ENCODE results near the gene AOPEP.

The AOPEP gene

DNA sequence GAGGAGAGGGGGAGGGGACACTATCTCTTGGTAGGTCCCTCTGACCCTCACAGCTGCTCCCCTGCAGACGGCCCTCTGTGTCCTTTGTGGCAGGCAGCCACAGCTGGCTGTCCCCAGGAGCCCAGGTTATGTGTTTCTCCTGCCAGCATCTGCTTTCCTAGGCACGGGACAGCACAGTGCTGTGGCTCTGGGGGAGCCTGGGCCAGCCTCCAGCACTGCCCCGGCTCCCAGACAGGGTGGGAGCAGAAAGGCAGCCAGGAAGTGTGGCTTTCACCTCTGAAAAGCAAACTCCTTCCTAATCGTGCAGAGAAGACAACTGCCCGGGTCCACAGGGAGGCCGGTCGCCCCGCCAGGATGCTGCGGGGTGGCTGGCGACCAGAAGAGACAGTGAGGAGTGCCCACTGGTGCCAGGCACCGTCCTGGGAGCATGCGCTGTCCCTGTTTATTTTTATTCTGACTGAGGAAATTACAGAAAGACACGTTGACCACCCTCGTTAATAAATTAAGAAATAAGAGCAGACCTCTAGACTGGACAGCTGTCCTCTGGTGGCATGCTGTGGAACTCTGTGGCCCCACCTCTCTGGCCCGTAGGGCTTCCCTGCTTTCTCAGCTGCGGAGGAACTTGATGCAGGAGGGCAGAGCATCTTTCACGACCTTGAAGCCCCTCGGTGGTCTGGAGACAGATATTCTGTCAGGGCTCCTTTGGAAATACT, 350.7 kb downstream of the AOPEP start:
- no peak for DNase-seq

DNA sequence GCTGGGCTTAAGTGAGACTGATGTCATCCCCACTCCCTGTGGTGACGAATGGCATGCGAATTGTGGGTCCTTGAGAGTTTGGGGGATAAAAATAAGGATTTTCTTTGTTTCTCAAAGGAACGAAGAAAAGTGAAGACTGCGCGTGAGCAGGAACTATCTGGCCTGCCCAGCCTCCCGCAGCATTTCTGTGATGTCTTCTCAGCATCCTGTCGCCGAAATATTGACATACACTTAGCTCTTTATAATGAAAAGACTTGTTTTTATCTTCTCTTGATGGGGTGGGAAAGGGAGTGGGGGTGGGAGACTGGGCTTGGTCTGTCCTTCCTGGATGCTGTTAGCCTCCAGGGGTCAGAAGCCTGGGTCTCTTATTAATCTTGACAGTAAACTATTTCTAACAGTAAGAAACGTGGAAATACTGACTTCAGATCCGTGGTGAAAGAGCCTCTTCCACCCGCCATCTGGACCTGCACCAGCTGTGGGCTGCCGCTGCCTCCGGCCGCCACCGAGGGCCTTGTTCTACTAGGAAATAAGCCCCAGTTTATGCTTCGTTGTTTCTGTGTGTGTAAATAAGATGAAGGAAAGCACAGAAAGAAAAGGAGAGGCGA, 351.4 kb downstream of the AOPEP start:
- no peak for DNase-seq

DNA sequence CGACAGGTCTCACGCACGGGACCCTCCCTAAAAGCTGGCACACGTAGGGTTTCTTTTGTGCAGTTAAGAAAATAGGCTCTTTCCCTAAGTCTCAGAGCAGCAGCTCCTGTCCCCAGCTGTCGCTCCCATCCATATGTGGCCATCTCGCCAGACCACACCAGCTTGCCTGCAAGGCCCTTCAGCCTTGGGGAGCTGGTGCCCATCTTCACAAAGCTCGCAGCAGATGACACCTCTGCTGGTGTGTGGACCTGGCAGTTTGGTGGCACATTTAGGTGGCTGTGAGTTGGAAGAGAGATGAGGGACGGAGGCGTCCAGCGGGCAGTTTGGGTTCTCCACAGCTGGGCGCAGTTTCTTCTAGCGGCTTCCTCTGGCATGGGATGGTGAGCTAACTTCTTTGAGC, 352.0 kb downstream of the AOPEP start:
- DNase-seq, result no peak

DNA sequence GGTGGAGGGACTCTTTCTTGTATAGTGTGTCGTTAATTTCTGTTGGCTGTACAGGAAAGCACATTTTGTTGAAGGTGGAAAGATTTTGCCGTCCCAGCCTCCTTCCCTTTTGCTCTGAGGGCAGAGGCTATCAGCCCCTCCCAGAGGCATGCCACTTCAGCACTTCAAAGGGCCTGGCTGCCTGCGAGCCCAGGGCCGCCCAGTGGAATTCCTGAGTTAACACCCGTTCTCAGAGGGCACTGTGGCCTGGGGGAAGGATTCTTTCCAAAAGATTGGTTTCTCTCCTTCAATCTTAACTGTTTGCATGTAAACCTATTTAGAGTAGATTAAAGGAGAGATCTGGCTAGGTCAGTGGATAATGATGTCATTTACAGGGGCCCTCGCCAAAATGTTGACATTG, 352.4 kb downstream of the AOPEP start:
- DNase-seq, result no peak

DNA sequence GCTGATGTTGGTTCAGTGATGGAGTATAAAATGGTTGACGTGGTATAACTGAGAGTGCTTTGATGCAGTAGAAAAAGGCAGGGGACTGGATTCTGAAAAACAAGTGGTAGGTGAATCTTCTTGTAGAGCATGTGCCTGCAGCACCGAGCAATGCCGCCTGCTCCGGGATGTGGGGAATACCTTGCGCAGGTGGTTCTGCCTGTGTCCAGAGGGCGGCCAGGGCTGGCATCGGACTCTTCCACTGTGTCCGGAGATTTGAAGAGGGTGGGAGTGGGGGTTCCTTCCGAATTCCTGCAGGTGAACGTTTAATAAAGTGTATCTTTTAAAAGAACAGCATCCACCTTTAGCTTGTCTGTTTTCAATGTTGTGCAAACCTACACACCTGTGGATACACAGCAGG, 353.0 kb downstream of the AOPEP start:
- no peak for DNase-seq

DNA sequence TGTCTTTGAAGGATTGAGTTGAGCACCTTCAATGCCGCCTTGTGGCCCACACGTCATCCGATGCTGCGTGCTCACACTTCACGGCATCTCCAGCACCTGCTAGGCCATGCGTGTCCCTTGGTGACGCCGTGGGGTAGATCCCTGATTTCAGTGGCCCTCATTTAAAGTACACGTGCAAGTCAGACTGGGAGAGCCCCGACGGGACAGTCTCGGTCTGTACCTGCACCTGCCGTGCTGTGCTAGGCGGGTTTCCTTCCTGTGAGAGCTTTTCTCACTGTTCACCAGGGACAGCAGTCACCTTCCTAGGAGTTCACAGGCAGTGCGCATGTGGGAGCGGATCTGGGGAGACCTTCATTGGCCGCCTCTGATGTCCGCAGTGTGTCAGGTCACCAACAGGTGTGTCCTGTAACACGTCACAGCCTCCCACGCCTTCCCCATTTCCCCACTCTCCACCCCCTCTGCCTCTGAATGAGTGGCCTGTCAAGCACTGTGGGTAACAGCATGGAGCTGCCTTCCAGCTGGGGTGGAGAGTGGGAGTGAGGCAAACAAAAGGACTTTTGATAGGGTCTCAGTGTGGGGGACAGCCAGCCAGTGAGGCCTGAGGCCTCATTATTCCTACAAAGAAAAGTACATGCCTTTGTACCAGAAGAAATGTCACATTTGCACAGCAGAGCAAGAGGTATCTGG, 354.6 kb downstream of the AOPEP start:
- no peak for DNase-seq

DNA sequence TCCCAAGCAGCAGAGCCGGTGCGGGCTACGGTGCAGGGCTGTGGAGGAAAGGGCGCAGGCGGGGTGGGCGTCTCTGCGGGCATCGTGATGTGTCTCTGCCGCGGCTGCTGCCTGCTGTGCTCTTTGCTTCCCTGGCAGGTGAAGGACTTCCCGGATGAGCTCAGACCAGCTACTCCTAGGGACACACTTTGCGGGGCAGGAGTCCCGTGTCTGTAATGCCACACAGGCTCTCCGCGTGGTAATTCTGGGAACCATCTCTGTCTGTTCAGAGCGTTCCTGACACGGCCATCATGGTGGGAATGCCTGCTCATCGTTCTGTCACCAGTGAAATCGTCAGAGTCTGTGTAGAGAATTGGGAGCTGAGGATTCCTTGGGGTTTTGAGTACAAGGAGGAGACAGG, 355.5 kb downstream of the AOPEP start:
- DNase-seq, result no peak

DNA sequence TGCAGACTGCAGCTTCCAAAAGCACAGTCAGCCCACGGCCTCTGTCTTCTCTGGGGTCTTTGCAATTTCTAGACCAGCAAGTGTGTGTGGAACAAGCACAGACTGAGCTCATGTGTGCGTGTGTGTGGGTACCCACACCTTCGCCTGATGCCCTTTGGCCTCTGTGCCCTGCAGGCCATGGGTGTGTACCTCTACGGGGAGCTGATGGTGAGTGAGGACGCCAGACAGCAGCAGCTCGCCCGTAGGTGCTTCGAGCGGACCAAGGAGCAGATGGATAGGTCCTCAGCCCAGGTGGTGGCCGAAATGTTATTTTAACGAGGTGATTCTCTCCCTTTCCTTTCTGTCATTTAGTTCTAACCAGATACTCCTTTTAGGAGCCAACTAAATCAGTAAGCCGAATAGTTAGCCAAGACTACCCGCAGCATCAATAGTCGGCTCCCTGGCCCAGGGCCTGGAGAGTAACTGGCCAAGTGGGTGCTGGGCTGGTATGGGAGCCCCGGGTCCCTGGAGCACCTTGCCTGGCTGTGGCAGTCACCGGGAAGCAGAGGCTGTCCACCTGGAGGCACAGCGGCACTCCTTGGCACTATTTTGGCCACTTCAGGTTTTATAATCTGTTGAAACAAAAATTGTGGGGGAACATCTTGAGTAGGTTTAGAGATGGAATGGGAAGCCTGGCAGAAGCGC, 356.0 kb downstream of the AOPEP start:
- DNase-seq, result no peak

DNA sequence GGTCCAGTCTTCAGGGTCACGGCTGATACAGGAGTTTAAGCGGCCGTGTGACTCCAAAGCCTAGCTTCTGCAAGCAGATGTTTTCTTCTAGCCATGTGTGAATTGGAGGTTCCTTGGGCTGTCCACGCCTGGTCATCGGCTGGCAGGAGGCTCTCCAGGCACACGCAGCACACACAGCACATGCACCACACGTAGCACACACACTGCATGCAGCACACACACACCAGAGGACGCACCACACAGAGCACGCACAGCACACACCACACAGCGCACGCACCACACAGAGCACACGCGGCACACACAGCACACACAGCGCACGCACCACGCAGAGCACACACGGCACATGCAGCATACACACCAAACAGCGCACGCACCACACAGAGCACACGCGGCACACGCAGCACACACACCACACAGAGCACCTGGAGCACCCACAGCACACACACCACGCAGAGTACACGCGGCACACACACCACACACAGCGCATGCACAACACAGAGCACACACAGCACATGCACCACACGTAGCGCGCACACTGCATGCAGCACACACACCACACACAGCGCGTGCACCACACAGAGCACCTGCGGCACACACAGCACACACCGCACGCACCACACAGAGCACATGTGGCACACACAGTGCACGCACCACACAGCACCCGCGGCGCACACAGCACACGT, 356.7 kb downstream of the AOPEP start:
- no peak for DNase-seq

DNA sequence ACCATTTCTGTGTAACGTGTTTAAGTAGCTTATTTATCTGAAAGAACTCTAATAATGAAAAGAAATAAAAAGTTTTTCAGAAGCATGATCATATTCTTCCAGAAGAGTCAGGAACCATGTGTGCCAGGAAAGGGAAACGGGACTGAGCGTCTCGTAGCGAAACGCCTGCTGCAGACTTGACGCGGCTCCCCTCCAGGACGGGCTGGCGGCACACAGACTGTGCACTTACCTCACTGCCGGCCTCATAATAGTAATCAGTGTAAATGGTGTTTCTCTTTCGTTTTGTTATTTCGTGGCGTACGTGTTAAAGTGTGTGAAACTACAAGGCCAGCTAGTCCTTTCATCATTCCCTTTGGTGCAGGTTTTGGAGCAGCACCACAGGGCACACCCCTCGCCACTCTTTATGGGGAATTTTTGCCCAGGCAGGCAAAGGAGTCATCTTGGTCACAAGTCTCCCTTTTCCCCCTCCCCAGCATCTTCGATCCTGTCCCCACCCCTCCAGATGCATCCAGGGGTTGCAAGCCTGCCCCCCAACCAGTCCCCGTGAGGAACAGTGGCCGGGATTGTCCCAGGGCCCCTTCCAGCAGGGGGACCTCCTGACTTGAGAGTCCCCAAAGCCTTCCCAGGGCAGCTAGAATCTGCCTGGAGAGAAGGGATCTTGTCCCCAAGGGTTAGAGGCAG, 357.9 kb downstream of the AOPEP start:
- DNase-seq, result no peak

DNA sequence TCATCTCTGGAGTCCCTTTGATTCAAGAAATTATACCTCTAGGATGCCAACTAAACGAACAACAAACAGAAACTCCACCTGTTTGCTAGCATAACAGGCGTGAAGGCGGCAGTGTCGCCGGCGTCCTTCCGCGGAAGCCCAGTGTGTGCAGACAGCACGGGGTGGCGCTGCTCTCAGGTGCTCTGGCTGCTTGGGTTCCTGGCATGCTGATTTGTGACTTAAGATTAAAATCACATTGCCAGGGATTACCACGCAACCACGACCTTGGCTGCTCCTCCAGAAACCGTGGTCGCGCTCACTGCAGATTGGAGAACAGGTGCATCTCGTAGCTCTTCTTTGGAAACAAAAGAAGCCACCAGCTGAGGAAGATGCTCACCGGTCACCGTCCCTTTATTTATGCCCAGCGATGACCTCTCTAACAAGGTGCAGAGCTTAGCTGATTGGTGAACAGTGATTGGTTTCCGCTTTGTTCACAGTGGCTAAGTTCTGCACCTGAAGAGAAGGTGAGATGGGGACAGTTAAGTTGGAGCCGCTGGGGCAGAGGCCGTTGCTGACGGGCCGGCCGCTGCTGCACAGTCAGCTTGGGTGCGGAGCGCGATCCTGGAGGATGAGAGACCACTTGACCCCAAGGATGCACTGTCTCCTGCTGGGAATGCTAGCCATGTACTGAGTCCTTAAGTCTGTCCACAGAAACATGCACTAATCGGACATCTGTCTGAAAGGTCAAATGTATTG, 358.7 kb downstream of the AOPEP start:
- no peak for DNase-seq

DNA sequence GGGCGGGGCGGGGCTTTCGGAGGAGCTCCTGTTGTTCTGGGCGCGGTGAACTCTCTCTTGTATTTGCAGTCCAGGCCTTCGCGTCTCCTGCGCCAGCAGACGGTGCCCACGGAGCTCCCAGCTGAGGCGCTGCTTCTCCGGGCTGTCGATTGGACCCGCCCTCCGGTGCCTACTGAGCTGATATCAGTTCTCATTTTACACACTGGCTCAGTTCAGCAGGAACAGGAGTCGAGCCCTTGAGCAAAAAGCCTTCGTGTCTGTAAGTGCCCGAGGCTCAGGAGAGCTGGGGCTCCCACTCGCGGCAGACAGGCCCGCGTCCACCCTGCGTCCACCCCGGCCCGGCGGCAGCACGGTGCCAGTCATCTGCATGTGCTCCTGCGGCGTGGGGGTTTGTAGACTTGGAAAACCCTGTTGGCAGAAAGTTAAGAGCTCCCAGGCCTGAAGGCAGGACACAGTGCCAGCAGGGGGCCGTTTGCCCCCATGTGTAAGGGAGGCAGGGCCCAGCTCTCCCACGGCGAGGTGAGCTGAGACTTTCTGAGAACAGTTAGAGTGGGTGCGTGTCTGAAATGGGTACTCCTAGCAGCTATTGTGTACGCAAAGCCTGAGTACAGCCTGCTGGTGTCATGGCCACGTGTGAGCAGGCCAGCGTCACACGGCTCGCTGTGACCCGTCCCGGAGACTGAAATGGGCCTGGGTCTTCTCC, 359.5 kb downstream of the AOPEP start:
- no peak for DNase-seq

DNA sequence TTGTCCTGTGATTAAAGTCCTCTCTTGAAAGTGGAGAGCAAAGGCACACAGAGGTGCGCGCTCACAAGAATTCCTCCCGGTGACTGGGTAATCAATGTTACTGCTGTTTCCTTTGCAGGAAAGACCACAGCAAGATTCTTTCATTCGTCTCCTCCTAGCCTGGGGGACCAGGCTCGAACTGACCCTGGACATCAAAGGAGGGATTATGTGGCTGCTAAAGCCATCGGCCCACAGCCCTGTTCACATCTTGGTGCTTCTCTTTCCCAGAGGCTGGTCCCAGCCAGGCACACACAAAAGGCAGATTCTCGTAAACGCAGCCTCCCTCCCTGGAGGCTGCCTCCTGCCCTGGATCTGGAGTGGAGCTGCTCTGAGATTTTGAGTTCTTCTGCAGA, 360.1 kb downstream of the AOPEP start:
- no peak for DNase-seq

DNA sequence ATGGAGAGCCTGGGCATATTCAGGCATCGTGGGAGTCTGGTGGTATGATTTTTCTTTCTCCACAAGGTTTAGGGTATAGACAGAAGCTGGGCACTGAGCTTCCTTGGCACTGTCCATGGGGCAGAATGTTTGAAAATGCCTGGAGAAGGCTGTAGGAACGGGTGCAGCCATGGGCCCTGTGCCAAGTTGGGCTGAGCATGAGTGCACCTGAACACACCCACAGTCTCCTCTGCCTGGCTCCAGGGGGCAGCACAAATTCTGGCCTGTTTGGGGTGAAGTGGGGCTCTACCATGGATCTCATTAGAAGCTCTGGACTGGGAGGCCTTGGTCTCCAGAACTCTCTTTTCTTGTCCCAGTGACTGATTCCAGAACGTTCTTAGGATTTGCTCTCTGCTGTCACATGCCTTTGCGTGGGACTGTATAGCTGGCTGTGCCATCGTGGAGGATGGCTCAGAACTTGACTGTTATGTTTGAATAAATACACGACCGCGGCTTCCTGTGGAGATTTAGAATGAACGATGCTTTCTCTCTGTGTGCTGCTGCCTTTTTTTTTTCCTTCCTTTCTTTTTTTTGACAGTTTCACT, 361.3 kb downstream of the AOPEP start:
- no peak for DNase-seq

DNA sequence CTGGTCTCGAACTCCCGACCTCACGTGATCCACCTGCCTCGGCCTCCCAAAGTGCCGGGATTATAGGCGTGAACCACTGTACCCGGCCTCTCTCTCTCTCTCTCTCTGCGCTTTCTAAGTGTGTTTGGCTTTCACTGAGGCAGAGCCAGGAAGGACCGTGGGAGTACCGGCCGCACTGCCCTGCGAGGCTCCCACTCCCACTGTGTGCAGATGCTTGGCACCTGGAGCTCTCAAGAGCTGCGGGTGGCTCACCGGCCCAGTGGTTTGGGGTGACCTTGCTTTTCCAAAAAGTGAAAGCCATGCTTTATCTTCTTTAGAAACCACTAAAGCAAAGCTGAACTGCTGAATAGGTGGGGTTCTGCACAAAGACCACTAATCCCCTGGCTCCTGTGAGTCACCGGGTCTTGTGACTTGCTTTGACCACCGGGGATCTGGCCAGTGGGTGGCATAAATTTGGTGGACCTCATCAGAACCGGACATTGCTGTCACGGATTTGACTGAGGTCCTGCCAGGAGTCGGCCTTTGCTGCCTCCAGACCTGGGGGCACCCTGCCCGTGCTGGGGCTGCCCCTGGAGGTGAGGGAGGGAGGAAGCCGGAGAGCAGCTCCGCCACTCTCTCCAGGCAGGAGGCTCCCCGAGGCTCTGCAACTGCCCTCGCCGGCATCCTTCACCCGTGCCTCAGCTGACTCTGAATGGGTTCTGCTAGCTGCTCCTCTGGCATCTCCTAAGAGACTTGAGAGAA, 362.1 kb downstream of the AOPEP start:
- DNase-seq, result no peak

DNA sequence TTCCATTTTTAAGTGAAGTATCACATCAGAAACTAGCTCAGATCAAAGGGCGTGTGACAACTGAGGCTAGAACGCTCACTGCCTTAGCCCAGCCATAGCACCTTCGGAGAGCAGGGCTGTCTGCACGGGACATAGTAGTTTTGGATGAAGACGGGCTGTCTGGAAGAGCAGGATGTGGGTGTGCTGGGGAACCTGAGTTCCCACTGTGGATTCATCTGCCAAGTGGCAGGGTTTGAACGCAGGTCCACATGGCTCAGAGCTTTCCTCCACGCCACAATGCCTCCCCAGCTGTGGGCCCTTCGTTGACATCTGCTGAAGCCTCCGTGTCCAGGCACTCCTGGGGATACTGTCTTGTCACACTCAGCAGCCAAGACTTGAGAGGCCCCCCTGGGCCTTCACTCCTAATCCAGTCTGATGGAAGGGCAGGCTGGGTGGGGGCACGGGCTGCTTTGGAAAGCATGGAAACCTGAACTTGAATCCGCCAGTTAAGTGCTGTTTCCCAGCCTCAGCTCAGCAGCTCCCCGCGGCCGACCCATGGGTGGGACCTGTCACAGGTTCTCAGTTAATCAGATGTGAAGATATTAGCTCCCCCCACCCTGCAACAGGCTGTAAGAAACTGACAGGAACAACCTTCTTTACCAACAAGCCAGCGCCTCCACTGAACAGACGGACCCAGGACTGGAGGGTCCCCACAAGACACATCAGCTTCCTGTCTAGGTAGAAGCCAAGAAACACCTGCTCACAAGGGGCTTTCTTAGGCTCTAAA, 362.9 kb downstream of the AOPEP start:
- no peak for DNase-seq

DNA sequence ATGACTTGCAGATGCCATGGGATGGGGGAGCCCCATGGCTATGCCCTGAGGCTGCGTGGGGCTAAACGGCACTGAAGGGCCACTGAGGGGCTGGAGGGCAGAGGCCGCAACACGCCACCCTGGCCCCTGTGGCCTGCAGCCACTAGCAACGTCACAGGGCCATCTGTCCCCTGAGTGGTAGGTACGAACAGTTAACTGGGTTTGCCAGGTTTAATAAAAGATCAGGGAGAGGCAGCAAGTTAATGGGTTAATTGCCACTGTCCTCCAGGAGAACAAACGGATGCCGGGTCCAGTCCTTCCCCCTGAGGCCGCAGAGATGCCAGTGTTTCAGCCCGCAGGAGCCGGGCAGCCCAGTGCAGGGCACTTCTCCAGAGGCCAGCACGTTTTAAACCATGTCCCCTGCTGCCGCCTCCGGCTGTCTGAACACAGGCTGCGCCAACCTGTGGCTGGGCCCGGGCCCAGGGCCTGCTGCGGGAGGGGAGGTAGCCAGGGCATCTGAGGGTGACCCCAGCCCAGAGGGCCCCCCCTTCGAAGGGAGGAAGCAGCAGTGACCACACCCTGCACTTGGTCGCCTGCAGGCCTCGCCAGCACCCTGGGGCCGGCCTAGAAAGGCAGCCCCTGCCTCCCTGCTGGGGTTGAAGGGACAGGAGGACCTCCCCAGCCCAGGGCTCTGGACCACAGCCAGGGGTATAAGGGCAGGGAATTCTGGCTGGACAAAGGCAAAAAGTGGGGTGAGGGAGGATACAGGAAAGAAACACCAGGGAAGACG, 363.7 kb downstream of the AOPEP start:
- DNase-seq, result no peak

DNA sequence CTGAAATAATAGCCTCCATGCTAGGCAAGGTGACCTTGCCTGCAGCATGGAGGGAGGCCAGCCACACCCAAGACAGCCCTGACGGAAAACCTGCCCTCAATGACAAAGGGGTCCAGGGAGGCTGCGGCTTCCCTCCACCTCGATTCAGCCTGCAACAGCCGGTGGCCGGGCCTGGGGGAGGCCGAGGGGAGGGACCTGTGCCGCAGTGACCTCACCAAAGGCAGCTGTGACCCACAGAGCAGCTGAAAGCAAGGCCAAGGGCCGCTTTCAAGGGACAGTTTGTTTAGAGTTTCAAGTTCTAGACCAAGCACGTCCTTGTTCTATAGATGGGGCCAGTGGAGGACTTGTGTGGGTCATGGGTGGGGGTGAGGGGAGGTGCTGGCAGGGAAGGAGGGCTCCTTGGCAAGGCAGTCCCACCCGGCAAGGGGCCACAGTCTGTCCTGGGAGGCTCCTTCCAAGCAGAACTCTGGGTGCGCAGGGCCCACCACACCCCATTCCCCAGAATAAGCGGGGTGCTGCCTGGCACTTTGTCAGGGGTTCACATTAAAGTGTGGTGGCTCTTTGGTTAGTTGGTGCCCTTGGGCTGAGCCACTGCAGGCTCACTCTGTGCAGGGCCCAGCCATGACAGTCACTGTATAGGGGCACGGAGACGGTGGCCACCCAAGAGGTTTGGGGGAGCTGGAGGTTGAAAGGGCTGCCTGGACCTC, 364.5 kb downstream of the AOPEP start:
- no peak for DNase-seq
